Measurements from ENCODE around the gene DTX3L. TPM values are rescaled to one million over a fixed set of nuclear protein-coding genes. Genes with fewer than 3 reads are reported as not detected.
A peak's percentile ranks its signal among the peaks of the same experiment; 100 is the strongest.

The DTX3L gene
- total RNA-seq, 2 experiments from 2014 or later = 39.6 to 40.8 TPM

GRCh38 chr3:122536632-122537001 is 27.5 kb upstream of the DTX3L start:
- Mint-ChIP-seq H3K36me3 (peaks cover 62% of the 10 kb centered on the region), H3K9me3 (no peaks in the 10 kb centered on the region), H3K27me3 (no peaks in the 10 kb centered on the region), H3K4me1 (ENCODE audit: low read depth) (peaks cover 37% of the 10 kb centered on the region), H3K27ac (no peak overlapping the region), H3K4me3 (no peak overlapping the region)
- POLR2A ChIA-PET = interaction anchor here (0.8 kb wide), 1 partner anchor 22 kb away, joined by 3 read pairs; the partner anchor contains the start of gene KPNA1
- no peak for DNase-seq
- CTCF ChIA-PET = no interaction called here
- intact Hi-C loops (cut with micrococcal nuclease) = no loop called here

- H3K9me3 Mint-ChIP-seq = no peaks in the 10 kb centered on the region
- no peak overlapping the region for H3K4me3 Mint-ChIP-seq
- H3K4me1 Mint-ChIP-seq (ENCODE audit: low read depth) = peaks cover 15% of the 10 kb centered on the region
- ChIA-PET POLR2A (no interaction called here), CTCF (no interaction called here)
- peaks cover 43% of the 10 kb centered on the region for H3K36me3 Mint-ChIP-seq
- H3K27ac Mint-ChIP-seq = no peak overlapping the region
- H3K27me3 Mint-ChIP-seq = no peaks in the 10 kb centered on the region
- intact Hi-C loops (cut with micrococcal nuclease) = no loop called here
- no peak for DNase-seq
Observed at GRCh38 chr3:122538956-122539490, 25.1 kb upstream of the DTX3L start.

- Mint-ChIP-seq H3K27ac (no peak overlapping the region), H3K4me3 (no peak overlapping the region), H3K36me3 (peaks cover 42% of the 10 kb centered on the region), H3K9me3 (no peaks in the 10 kb centered on the region), H3K4me1 (ENCODE audit: low read depth) (no peaks in the 10 kb centered on the region), H3K27me3 (no peaks in the 10 kb centered on the region)
- no peak for DNase-seq
- CTCF ChIA-PET = interaction anchor here (1.1 kb wide), 2 partner anchors 14 to 133 kb away, joined by 3 read pairs; no protein-coding TSS in a partner anchor
- POLR2A ChIA-PET = no interaction called here
- intact Hi-C loops (cut with micrococcal nuclease) = no loop called here
Observed at GRCh38 chr3:122546151-122546550, 18.0 kb upstream of the DTX3L start.

- intact Hi-C loops (cut with micrococcal nuclease) = no loop called here
- no peaks in the 10 kb centered on the region for H3K4me1 Mint-ChIP-seq (ENCODE audit: low read depth)
- H3K4me3 Mint-ChIP-seq = no peak overlapping the region
- CTCF ChIA-PET = interaction anchor here (2.8 kb wide), 1 partner anchor 12 kb away, joined by 10 read pairs; no protein-coding TSS in a partner anchor
- H3K27me3 Mint-ChIP-seq = no peaks in the 10 kb centered on the region
- H3K9me3 Mint-ChIP-seq = no peaks in the 10 kb centered on the region
- H3K36me3 Mint-ChIP-seq = peaks cover 51% of the 10 kb centered on the region
- POLR2A ChIA-PET = no interaction called here
- DNase-seq = no peak
- no peak overlapping the region for H3K27ac Mint-ChIP-seq
Observed at GRCh38 chr3:122548076-122548475, 16.1 kb upstream of the DTX3L start.

DNA sequence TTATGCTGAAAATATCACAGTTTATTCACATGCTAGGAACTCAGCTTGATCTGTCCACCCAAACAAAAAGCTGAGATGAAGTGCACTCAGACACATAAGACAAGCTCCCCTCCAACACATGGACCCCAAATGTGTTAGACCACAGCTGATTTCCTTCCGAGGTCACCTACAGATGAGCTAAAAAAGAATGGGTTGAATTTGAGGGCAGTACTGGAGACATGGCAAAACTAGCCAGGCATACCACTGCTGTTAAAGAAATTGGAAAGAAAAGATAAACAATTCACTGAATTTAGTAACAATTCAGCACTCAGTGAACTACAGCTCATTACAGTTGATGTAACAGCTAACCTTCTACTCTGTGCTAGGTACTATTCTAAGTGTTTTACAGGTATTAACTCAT is 15.5 kb upstream of the DTX3L start:
- intact Hi-C loops (cut with micrococcal nuclease) = no loop called here
- H3K9me3 Mint-ChIP-seq = no peaks in the 10 kb centered on the region
- ChIA-PET CTCF (interaction anchor here (2.8 kb wide), 1 partner anchor 11 kb away, joined by 10 read pairs; no protein-coding TSS in a partner anchor), POLR2A (no interaction called here)
- no peak overlapping the region for H3K4me3 Mint-ChIP-seq
- H3K36me3 Mint-ChIP-seq = peaks cover 55% of the 10 kb centered on the region
- DNase-seq = no peak
- H3K4me1 Mint-ChIP-seq (ENCODE audit: low read depth) = no peaks in the 10 kb centered on the region
- H3K27me3 Mint-ChIP-seq = no peaks in the 10 kb centered on the region
- H3K27ac Mint-ChIP-seq = no peak overlapping the region

DNA sequence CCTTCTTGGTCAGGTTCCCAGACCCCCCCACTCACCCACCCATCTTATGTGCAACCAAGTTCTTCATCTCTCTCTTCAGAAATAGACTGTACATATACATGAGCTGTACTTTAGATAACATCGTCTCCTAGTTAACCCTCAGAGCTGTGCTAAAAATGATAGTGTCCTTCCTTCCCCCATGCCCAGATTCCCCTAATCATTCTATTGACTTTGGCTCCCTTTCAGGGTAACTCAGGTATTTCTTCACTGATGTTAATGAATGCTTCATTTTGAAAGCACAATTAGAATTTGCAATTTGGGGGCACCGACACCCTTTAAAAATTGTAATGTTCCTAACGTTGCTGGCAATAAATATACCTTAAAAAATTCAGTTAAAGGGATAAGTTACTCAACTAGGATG is 11.0 kb upstream of the DTX3L start:
- CTCF ChIA-PET = interaction anchor here (1.4 to 13.3 kb wide), 2 partner anchors 126 kb away, joined by 4 to 230 read pairs; partner anchors contain the start of gene PARP14
- no peaks in the 10 kb centered on the region for H3K27me3 Mint-ChIP-seq
- H3K4me3 Mint-ChIP-seq = no peak overlapping the region
- POLR2A ChIA-PET = no interaction called here
- no peaks in the 10 kb centered on the region for H3K9me3 Mint-ChIP-seq
- no peak for DNase-seq
- no peak overlapping the region for H3K27ac Mint-ChIP-seq
- H3K4me1 Mint-ChIP-seq (ENCODE audit: low read depth) = peaks cover 2% of the 10 kb centered on the region
- intact Hi-C loops (cut with micrococcal nuclease) = no loop called here
- H3K36me3 Mint-ChIP-seq = peaks cover 58% of the 10 kb centered on the region

- Mint-ChIP-seq H3K9me3 (no peaks in the 10 kb centered on the region), H3K27ac (no peak overlapping the region), H3K36me3 (peaks cover 58% of the 10 kb centered on the region)
Observed at GRCh38 chr3:122555275-122556071, 8.7 kb upstream of the DTX3L start.

DNA sequence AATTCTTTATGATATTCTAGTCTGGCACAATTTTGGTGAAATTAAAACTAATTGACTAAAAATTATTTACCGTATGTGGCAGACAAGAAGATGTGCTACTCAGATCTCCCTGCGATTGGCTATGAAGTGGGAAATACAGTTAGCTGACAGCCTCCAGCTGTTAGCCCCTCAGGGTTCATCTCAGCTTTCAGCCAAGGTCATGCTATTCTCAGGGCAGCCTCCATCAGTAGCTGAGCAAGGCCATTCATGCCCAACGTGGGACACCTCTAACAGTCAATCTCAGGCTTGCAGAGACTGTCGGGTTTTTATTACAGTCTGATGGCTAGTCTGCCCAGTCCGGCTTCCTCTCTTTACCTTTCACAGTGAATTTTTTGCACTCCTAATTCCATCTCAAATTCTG is 6.8 kb upstream of the DTX3L start:
- no peak for DNase-seq
- intact Hi-C loops (cut with micrococcal nuclease) = no loop called here
- ChIA-PET POLR2A (interaction anchor here (0.6 to 3.5 kb wide), 2 partner anchors 122 to 155 kb away, joined by 3 to 15 read pairs; partner anchors contain the start of gene PARP14), CTCF (interaction anchor here (0.7 to 13.3 kb wide), 2 partner anchors 44 to 121 kb away, joined by 4 to 230 read pairs; partner anchors contain the start of gene PARP14)
- Mint-ChIP-seq H3K27me3 (no peaks in the 10 kb centered on the region), H3K27ac (no peak overlapping the region), H3K36me3 (peaks cover 49% of the 10 kb centered on the region), H3K4me1 (ENCODE audit: low read depth) (peaks cover 21% of the 10 kb centered on the region), H3K9me3 (no peaks in the 10 kb centered on the region), H3K4me3 (no peak overlapping the region)

More at GRCh38 chr3:122555275-122556071, 8.7 kb upstream of the DTX3L start:
- DNase-seq = no peak
- CTCF ChIA-PET = interaction anchor here (13.3 kb wide), 1 partner anchor 123 kb away, joined by 230 read pairs; the partner anchor contains the start of gene PARP14
- peaks cover 7% of the 10 kb centered on the region for H3K4me1 Mint-ChIP-seq (ENCODE audit: low read depth)
- intact Hi-C loops (cut with micrococcal nuclease) = no loop called here
- no peaks in the 10 kb centered on the region for H3K27me3 Mint-ChIP-seq
- POLR2A ChIA-PET = no interaction called here
- no peak overlapping the region for H3K4me3 Mint-ChIP-seq

GRCh38 chr3:122558605-122559004 is 5.5 kb upstream of the DTX3L start:
- ChIA-PET CTCF (interaction anchor here (0.7 to 13.3 kb wide), 6 partner anchors 9 to 174 kb away, joined by 3 to 230 read pairs (median 4); partner anchors contain the start of genes FAM162A and PARP14), POLR2A (interaction anchor here (3.5 kb wide), 1 partner anchor 121 kb away, joined by 15 read pairs; the partner anchor contains the start of gene PARP14)
- Mint-ChIP-seq H3K4me1 (ENCODE audit: low read depth) (peaks cover 31% of the 10 kb centered on the region), H3K27me3 (no peaks in the 10 kb centered on the region), H3K4me3 (no peak overlapping the region), H3K36me3 (peaks cover 45% of the 10 kb centered on the region), H3K9me3 (no peaks in the 10 kb centered on the region), H3K27ac (no peak overlapping the region)
- intact Hi-C loops (cut with micrococcal nuclease) = no loop called here
- no peak for DNase-seq

DNA sequence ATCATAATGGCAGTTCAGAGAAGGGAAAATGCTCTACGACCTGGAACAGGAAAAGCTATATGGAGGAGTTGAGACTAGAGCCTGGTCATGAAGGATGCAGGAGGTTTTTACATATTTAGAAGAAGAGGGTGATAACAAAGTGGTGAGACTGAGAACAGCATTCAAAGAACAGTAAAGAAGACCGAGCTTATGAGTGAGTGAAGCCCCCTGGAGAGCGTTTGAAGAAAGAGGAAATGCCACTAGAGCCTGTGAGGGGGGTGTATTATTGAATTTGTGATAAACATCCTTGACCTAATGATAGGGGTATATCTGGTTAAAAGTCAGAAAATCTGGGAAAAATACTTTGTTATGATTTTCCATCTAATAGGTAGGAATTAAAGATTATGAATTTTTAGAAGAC is 4.2 kb upstream of the DTX3L start:
- no peaks in the 10 kb centered on the region for H3K9me3 Mint-ChIP-seq
- no peak overlapping the region for H3K4me3 Mint-ChIP-seq
- H3K36me3 Mint-ChIP-seq = peaks cover 42% of the 10 kb centered on the region
- intact Hi-C loops (cut with micrococcal nuclease) = loop anchor here (1.0 to 10.0 kb wide), 3 partner anchors 119 to 725 kb away; partner anchors contain the start of genes EAF2, HSPBAP1 and IQCB1
- H3K27ac Mint-ChIP-seq = no peak overlapping the region
- POLR2A ChIA-PET = interaction anchor here (3.5 kb wide), 1 partner anchor 120 kb away, joined by 15 read pairs; the partner anchor contains the start of gene PARP14
- peaks cover 34% of the 10 kb centered on the region for H3K4me1 Mint-ChIP-seq (ENCODE audit: low read depth)
- DNase-seq = no peak
- CTCF ChIA-PET = interaction anchor here (0.9 to 13.3 kb wide), 6 partner anchors 11 to 144 kb away, joined by 3 to 230 read pairs (median 4); partner anchors contain the start of gene PARP14
- H3K27me3 Mint-ChIP-seq = no peaks in the 10 kb centered on the region

DNA sequence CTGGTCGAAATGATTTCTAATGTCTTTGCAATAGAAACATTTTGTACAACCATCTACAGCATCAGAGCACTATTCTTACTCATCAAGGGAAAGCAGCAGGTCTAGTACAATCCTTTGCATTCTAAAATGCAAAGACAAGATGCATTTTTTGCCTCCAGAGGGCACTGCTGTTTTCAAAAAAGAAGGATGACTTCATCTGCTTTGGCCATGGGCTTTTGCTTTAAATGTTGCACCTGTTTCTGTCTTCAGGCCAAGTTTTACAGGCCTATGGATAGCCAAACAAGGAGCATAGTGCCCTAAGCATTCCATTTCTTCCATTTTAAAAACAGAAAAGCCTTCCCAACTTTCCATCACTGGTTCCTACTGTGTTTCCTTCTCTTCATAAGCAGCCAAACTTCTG is 3.5 kb upstream of the DTX3L start:
- H3K36me3 Mint-ChIP-seq = peaks cover 37% of the 10 kb centered on the region
- intact Hi-C loops (cut with micrococcal nuclease) = loop anchor here (1.0 to 10.0 kb wide), 3 partner anchors 119 to 726 kb away; partner anchors contain the start of genes EAF2, HSPBAP1 and IQCB1
- CTCF ChIA-PET = interaction anchor here (0.9 to 13.3 kb wide), 9 partner anchors 10 to 168 kb away, joined by 3 to 230 read pairs (median 4); partner anchors contain the start of gene PARP14
- H3K9me3 Mint-ChIP-seq = no peaks in the 10 kb centered on the region
- peak overlapping the region; percentile 1 for H3K27ac Mint-ChIP-seq
- no peak overlapping the region for H3K4me3 Mint-ChIP-seq
- H3K27me3 Mint-ChIP-seq = no peaks in the 10 kb centered on the region
- peaks cover 39% of the 10 kb centered on the region for H3K4me1 Mint-ChIP-seq (ENCODE audit: low read depth)
- POLR2A ChIA-PET = interaction anchor here (0.6 to 1.3 kb wide), 2 partner anchors 18 to 119 kb away, joined by 4 read pairs; no protein-coding TSS in a partner anchor
- DNase-seq = peak; percentile 60

All from activated CD4-positive, alpha-beta memory T cell treated with anti-CD3 and anti-CD28 coated beads for 36 hours (primary cell).